ENCODE data around the gene RAD54L. TPM values are rescaled to one million over a fixed set of nuclear protein-coding genes. Genes with fewer than 3 reads are reported as not detected.
A peak's percentile ranks its signal among the peaks of the same experiment; 100 is the strongest.
"Not testable (repeated sequence)": the region's sequence is repeated elsewhere in the genome, so short reads cannot be mapped to it uniquely, and the experiment has no call there.

Gene RAD54L
- polyA plus RNA-seq, 3 donors = 13.6 to 16.6 (median 15.3) TPM

- not testable (repeated sequence) for DNase-seq
Observed at GRCh38 chr1:46231231-46231630, 16.3 kb upstream of the RAD54L start.

GRCh38 chr1:46236882-46237281, 10.7 kb upstream of the RAD54L start:
- DNase-seq = no peak

- DNase-seq = not testable (repeated sequence)
Observed at GRCh38 chr1:46238865-46239264, 8.7 kb upstream of the RAD54L start.

DNA sequence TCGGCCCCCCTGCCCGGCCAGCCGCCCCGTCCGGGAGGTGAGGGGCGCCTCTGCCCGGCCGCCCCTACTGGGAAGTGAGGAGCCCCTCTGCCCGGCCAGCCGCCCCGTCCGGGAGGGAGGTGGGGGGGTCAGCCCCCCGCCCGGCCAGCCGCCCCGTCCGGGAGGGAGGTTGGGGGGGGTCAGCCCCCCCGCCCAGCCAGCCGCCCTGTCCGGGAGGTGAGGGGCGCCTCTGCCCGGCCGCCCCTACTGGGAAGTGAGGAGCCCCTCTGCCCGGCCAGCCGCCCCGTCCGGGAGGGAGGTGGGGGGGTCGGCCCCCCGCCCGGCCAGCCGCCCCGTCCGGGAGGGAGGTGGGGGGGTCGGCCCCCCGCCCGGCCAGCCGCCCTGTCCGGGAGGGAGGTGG, 5.8 kb upstream of the RAD54L start:
- not testable (repeated sequence) for DNase-seq

DNA sequence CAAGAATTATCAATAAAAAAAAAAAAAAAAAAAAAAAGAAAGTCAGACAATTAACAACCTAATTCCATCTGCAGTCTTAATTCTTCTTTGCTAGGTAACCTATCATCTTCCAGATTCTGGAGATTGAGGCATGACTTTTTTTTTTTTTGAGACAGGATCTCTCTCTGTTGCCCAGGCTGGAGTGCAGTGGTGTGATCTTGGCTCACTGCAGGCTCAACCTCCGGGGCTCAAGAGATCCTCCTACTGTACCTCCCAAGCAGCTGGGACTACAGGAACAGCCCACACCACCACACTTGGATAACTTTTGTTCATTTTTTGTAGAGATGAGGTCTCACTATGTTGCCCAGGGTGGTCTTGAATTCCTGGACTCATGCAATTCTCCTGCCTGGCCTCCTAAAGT, 4.6 kb upstream of the RAD54L start:
- no peak for DNase-seq

GRCh38 chr1:46243831-46244230, 3.7 kb upstream of the RAD54L start:
- DNase-seq = not testable (repeated sequence)

GRCh38 chr1:46244656-46245371, 2.7 kb upstream of the RAD54L start:
- no peak for DNase-seq

GRCh38 chr1:46246136-46246535, 1.4 kb upstream of the RAD54L start:
- not testable (repeated sequence) for DNase-seq

DNA sequence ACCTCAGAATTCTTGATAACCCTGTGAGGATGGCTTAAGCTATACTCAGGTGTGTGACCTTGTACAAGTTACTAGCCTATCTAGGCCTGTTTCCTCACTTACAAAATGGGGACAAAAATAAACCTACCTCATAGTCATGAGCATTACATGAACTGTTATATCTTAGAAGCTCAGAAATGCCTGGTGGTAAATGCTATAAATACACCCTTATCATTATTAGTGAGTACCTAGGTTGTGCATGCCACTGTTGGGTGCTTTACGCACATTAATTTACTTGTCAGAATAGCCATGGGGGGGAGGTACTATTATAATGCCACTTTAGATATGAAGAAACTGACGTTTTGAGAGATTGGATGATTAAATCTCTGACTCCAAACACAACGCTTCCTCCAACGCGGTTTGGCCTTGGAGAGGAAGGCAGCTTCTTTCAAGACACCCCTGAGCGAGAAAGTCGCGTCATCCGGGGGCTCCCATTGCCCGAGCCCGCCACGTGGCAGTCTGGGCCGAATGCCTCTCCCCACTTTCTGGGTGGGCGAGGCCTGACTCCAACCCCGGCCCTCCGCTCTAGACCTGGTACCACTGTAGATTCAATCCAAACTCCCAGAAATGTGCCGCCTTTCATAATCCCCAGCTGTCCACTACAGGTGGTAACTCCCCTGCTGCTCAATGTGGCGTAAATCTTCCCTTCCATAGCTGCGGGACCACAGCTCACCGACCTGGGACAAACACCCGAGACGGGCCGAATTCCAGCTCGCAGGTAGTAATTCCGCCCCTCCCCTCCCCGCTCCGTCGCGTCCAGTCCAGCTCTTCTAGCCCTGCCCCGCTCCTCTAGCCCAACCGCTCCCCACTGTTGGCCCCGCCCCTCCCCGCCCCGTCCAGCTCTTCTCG, 771 bp upstream of the RAD54L start:
- no peak for DNase-seq

GRCh38 chr1:46248122-46248920, 758 bp downstream of the RAD54L start:
- DNase-seq = peak; percentile 23

GRCh38 chr1:46254668-46255067, 7.1 kb downstream of the RAD54L start:
- no peak for DNase-seq

- no peak for DNase-seq
Observed at GRCh38 chr1:46256523-46256922, 9.0 kb downstream of the RAD54L start.

- DNase-seq = no peak
Observed at GRCh38 chr1:46262508-46262907, 14.9 kb downstream of the RAD54L start.

GRCh38 chr1:46263146-46263545, 15.6 kb downstream of the RAD54L start:
- DNase-seq = no peak

DNA sequence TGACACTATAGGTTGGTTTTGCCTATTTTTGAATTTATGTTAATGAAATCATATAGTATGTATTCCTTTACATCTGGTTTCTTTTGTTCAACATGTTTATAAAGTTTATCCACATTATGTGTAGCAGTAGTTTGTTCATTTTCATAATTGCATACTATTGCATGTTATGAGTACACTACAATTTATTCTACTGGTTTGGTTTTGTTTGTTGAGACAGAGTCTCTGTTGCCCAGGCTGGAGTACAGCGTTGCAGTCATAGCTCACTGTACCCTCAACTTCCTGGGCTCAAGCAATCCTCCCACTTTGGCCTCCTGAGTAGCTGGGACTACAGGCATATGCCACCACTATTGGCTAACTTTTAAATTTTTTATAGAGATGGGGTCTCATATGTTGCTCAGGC, 21.0 kb downstream of the RAD54L start:
- no peak for DNase-seq

GRCh38 chr1:46274225-46275029, 26.9 kb downstream of the RAD54L start:
- DNase-seq = no peak

DNA sequence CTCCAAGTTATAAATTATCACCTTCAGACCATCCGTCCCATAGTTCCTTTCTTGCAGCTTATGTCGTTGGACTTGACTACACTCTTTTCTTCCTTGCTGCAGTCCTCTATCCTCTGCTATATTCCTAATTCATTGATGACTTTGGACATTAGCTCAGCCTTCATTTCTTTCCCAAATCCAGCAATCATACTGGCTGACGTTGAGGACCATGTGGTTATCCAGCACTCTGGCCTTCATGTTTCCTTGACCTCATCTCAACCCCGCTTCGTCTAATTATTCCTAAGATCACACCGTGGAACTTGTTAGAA, 27.4 kb downstream of the RAD54L start:
- DNase-seq = no peak

GRCh38 chr1:46277658-46278373, 30.3 kb downstream of the RAD54L start:
- DNase-seq = no peak

- no peak for DNase-seq
Observed at GRCh38 chr1:46278807-46279206, 31.2 kb downstream of the RAD54L start.

DNA sequence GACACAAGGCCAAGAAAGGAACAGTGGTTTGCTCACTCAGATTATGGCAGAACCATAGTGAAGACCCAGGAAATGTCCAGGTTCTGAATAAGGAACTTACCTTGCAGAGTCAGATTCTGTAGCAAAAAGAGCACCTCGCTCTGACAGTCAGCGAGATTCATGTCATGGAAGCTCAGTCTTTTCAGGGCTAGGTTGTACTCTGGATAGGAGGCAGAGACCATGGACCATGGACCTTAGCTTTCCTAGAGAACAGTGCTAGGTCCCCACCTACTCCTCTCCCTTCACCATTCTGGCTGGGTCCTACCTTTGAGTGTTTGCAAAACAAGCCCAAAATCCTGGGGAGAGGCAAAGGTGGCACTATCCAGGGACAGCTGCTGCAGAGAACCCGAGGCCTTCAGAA, 32.5 kb downstream of the RAD54L start:
- DNase-seq = no peak

- no peak for DNase-seq
Observed at GRCh38 chr1:46281021-46281420, 33.5 kb downstream of the RAD54L start.
